WTC11 (cell line): ENCODE data around the gene FAM76A. TPM values are rescaled to one million over a fixed set of nuclear protein-coding genes. Genes with fewer than 3 reads are reported as not detected.
A peak's percentile ranks its signal among the peaks of the same experiment; 100 is the strongest.

Source experiments
- ATF6 ChIP-seq: sonication (generic); formaldehyde crosslinking; IDR thresholded peaks from 2 replicates; pipeline ENCODE4 v1.8.1; 2023; ENCODE audit warnings: mild to moderate bottlenecking, missing genetic modification reagents
- CDX4 ChIP-seq: fragments of 250-450 bp; sonication (Bioruptor Pico); IDR thresholded peaks from 2 replicates; pipeline ENCODE4 v1.9.0; 2021; ENCODE audit warnings: moderate library complexity, mild to moderate bottlenecking, inconsistent platforms, borderline replicate concordance
- CREB1 ChIP-seq: sonication (generic); formaldehyde crosslinking; IDR thresholded peaks from 2 replicates; pipeline ENCODE4 v1.8.0; 2023; ENCODE audit warnings: mild to moderate bottlenecking, missing genetic modification reagents
- CREM ChIP-seq: sonication (generic); formaldehyde crosslinking; IDR thresholded peaks from 2 replicates; pipeline ENCODE4 v1.8.1; 2022; ENCODE audit warnings: mild to moderate bottlenecking, missing genetic modification reagents, moderate library complexity
- E2F1 ChIP-seq: sonication (generic); formaldehyde crosslinking; IDR thresholded peaks from 2 replicates; pipeline ENCODE4 v1.8.0; 2022; ENCODE audit warnings: mild to moderate bottlenecking, missing genetic modification reagents
- ESRRA ChIP-seq: sonication (generic); formaldehyde crosslinking; IDR thresholded peaks from 2 replicates; pipeline ENCODE4 v1.8.1; 2022; ENCODE audit warnings: mild to moderate bottlenecking, missing genetic modification reagents, borderline replicate concordance
- ETV6 ChIP-seq: sonication (generic); formaldehyde crosslinking; IDR thresholded peaks from 2 replicates; pipeline ENCODE4 v1.8.1; 2022; ENCODE audit warnings: mild to moderate bottlenecking, missing genetic modification reagents
- GABPB1 ChIP-seq: sonication (generic); formaldehyde crosslinking; IDR thresholded peaks from 2 replicates; pipeline ENCODE4 v1.8.1; 2023; ENCODE audit warnings: mild to moderate bottlenecking, missing genetic modification reagents
- GTF2I ChIP-seq: fragments of 250-450 bp; sonication (Bioruptor Pico); conservative IDR thresholded peaks from 2 replicates; pipeline ENCODE4 v1.4.0; 2021; ENCODE audit warnings: mild to moderate bottlenecking
- IRF1 ChIP-seq: sonication (generic); formaldehyde crosslinking; IDR thresholded peaks from 2 replicates; pipeline ENCODE4 v1.8.0; 2023; ENCODE audit warnings: missing genetic modification reagents
- JAZF1 ChIP-seq: fragments of 250-450 bp; sonication (Bioruptor Pico); IDR thresholded peaks from 2 replicates; pipeline ENCODE4 v1.9.0; 2021; ENCODE audit warnings: moderate library complexity, mild to moderate bottlenecking, inconsistent platforms
- NFATC4 ChIP-seq: fragments of 250-450 bp; sonication (Bioruptor Pico); IDR thresholded peaks from 2 replicates; pipeline ENCODE4 v1.9.0; 2021; ENCODE audit warnings: mild to moderate bottlenecking
- NFE2L1 ChIP-seq: sonication (generic); formaldehyde crosslinking; IDR thresholded peaks from 2 replicates; pipeline ENCODE4 v1.8.1; 2023; ENCODE audit warnings: missing genetic modification reagents
- PRDM15 ChIP-seq: sonication (generic); formaldehyde crosslinking; IDR thresholded peaks from 2 replicates; pipeline ENCODE4 v1.8.0; 2022; ENCODE audit warnings: missing genetic modification reagents
- PRRX2 ChIP-seq: fragments of 250-450 bp; sonication (Bioruptor Pico); IDR thresholded peaks from 2 replicates; pipeline ENCODE4 v1.8.0; 2021; ENCODE audit warnings: mild to moderate bottlenecking
- TEAD4 ChIP-seq: sonication (generic); formaldehyde crosslinking; IDR thresholded peaks from 2 replicates; pipeline ENCODE4 v1.8.0; 2022; ENCODE audit warnings: mild to moderate bottlenecking, missing genetic modification reagents
- TP53 ChIP-seq: sonication (generic); formaldehyde crosslinking; IDR thresholded peaks from 2 replicates; pipeline ENCODE4 v1.8.1; 2023; ENCODE audit warnings: mild to moderate bottlenecking, missing genetic modification reagents
- USF2 ChIP-seq: sonication (generic); formaldehyde crosslinking; IDR thresholded peaks from 2 replicates; pipeline ENCODE4 v1.8.1; 2023; ENCODE audit warnings: mild to moderate bottlenecking, missing genetic modification reagents, moderate library complexity
- ZBTB43 ChIP-seq: sonication (generic); formaldehyde crosslinking; IDR thresholded peaks from 2 replicates; pipeline ENCODE4 v1.8.1; 2023; ENCODE audit warnings: mild to moderate bottlenecking, missing genetic modification reagents
- ZNF121 ChIP-seq: sonication (generic); formaldehyde crosslinking; IDR thresholded peaks from 2 replicates; pipeline ENCODE4 v1.8.0; 2023; ENCODE audit warnings: missing genetic modification reagents
- ZNF281 ChIP-seq: sonication (generic); formaldehyde crosslinking; IDR thresholded peaks from 2 replicates; pipeline ENCODE4 v1.8.0; 2023; ENCODE audit warnings: mild to moderate bottlenecking, missing genetic modification reagents
- ZNF396 ChIP-seq: fragments of 250-450 bp; sonication (Bioruptor Pico); IDR thresholded peaks from 2 replicates; pipeline ENCODE4 v1.8.0; 2021; ENCODE audit warnings: mild to moderate bottlenecking, moderate library complexity, borderline replicate concordance
- ZNF425 ChIP-seq: fragments of 250-450 bp; sonication (Bioruptor Pico); conservative IDR thresholded peaks from 2 replicates; pipeline ENCODE4 v1.9.0; 2021; ENCODE audit warnings: mild to moderate bottlenecking
- total RNA-seq: library from RNA; stranded (reverse); gene quantifications from 3 replicates; pipeline ENCODE4 v1.2.3, GENCODE V29; 2021

Gene FAM76A
- total RNA-seq, 1 experiment from 2014 or later, result 14.5 TPM

- TF ChIP-seq ATF6 (CRISPR knock-in tag) (no peak), ZNF396 (CRISPR knock-in tag) (no peak), CREB1 (CRISPR knock-in tag) (peak; percentile 86), ETV6 (CRISPR knock-in tag) (peak; percentile 95), ZNF281 (peak; percentile 86), USF2 (CRISPR knock-in tag) (peak; percentile 77), IRF1 (CRISPR knock-in tag) (peak; percentile 90; the same call in 1 of the 2 replicates), CREM (peak; percentile 82), CDX4 (CRISPR knock-in tag) (no peak), TP53 (CRISPR knock-in tag) (no peak), ZNF121 (CRISPR knock-in tag) (no peak), JAZF1 (CRISPR knock-in tag) (no peak), PRRX2 (no peak), ESRRA (CRISPR knock-in tag) (0 out of 2 replicates have a peak, but pooled peaks have one; percentile 12), PRDM15 (CRISPR knock-in tag) (no peak), NFATC4 (CRISPR knock-in tag) (no peak), ZBTB43 (no peak), NFE2L1 (CRISPR knock-in tag) (peak; percentile 81; the same call in 1 of the 2 replicates), GABPB1 (CRISPR knock-in tag) (peak; percentile 30; the same call in 1 of the 2 replicates), GTF2I (CRISPR knock-in tag) (no peak), ZNF425 (CRISPR knock-in tag) (no peak), E2F1 (CRISPR knock-in tag) (peak; percentile 78; the same call in 1 of the 2 replicates), TEAD4 (no peak)
Observed at GRCh38 chr1:27725374-27726172, at the start of gene FAM76A (continued).
